NOMO-1 (cell line): Measurements from ENCODE around the gene SLC12A8.

Experiments
- DNase-seq, 2 experiments: peaks; one replicate each; lab custom pipeline; 2025; ENCODE audit not compliant: unreplicated experiment in 2 of 2; lab: John Stamatoyannopoulos, UW

Gene SLC12A8

DNA sequence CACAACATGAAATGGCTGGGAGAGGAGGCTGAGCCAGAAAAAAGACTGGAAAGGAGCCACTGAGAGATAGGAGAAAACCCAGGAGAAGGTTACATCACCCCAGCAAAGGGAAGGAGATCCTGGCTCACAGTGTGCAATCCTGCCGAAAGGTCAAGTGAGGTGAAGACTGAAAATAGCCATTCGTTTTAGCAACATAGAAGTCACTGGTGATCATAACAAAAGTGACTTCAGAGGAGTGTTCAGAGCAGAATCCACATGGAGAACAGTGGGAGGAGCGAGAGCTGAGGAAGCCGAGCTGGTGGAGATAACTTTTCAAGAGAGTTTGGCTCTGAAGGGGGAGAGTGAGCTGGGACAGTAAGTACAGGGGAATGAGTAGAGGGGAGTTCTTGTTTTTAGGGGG lies 151.4 kb downstream of the SLC12A8 start:
- no peak for DNase-seq

DNA sequence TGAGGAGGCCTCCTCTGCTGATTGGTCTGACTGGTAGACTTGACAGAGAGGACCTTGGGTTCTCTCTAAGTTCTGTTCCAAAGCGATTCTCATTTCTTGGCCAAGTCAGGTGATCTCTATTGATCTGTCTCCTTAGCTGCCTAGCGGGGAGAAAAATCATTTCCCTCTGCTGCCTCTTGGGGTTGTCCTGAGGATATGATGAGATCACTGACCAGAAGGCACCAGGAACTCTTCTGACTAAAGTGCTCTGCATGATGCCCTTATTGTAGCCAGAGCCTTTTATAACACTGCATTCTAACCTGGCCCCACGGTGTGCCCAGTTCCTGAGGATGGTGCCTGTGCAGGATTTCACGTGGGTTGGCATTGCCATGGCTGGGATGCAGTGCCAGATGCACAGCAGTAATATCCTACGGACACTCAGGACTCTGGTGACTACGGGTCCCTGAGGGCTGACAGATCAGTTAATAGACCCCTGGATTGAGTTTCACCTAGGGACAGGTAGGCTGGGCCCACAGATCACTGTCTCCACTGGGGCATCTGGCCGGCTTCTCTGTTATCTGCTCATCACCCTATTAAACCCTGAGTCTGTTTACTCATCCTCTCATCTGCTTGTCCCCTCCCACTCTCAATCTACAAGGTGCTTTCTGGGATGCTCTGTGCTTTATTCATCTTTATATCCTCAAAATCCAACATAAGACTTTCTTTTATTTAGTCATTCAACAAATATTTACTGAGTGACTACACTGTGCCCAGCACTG lies 152.9 kb downstream of the SLC12A8 start:
- DNase-seq = no peak

DNA sequence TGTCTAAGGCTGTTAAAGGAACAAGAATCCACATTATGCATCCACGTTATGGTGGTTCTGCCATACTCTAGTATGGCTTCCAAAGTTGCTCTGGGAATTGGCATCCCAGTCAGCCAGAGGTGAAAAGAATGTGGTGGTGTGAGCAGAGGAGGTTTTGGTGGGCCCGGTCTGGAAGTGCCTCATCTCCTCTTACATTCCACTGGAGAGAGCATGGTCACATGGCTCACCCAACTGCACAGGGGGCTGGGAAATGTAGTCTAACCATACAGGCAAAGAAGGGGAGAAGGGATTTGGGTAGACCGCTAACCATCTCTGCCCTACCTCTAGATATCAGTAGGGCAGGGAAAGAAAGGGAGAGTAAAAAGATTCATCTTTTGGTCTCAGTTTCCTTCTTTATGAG lies 153.6 kb downstream of the SLC12A8 start:
- no peak for DNase-seq

DNA sequence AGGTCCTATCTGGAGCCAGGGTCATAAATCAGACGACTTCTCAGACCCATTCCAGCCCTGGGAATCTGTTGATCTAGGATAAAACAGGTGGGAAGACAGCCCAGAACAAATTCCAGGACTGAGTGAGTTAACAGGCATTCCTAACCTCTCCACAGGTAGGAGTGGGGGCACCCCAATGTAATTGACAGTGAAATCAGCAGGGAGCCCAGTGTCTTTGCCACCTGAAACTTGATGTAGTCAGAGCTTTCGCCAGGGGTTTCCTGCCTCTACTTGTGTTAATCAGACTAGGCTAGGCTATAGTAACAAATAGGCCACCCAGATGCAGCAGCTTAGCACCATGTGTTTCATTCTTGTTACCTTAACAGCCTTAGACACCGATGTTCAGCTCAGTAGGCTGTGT lies 154.0 kb downstream of the SLC12A8 start:
- no peak for DNase-seq

DNA sequence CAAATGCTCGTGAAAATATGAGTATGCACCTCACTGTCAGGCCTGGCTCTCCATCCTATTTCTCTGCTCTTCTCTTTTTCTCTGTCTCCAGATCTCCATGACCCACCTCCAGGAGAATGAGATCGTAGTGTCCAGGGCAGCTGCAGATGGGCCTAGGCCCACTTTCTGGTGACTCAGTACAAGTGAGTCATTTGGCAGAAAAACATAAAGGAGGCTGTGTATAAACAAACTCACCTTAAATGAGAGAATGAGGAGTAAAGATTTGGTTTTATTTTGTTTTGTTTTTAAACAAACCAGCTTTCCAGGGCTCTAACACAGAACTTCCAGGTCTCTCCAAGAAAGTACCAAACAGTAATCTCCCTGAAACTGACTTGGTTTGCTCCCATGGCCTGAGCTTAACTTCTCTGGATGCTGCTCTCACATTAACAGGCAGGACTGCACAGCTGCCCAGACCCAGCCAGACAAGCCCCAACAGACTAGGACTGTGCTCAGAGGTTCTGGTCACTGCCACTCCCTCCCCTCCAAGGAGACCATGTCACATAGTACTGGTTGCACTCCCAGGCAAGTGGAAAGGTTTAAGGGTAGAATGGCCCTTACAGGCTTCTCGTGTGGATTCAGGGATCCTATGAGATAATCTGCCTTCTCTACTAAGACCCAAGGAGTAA lies 155.2 kb downstream of the SLC12A8 start:
- no peak for DNase-seq

DNA sequence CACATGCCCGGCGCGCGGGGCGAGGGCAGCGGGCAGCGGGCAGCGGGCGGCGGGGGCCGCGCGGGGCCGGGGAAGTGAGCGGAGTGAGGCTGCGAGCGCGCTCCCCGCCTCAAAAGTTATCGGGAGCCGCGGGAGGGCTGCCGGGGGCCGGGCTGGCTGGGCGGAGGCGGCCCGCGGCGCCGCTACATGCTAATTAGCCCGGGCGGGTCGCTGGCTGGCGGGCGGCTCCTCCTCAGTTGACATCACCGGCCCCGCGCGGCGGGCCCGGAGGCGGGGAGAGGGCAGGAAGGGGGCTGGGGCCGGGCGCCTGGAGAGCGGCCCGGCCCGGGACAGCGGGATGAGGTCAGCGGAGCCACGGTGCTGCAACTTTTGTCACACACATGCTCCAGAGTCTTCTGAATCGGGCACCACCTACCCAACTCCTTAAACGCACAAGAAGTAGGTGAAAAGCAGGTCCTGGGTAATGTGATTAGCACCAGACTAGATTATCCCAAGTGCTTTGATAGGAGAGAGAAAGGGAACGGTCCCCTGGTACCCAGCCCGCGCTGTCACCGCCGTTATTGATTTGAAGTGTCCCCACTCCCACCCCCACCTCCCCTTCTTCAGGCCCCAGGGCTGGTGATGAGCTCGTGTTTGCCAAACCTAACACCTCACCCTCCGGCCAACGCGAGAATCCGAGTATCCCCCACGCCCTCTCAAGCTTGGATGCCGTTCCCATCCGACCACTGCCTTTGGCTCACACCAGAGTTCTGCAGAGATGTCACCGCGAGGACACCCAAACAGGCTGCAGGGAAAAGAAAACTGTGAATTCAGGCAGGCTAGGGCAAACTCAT lies 156.4 kb downstream of the SLC12A8 start, which contains the start of gene HEG1:
Gene HEG1 (minus strand): TSS at position 85 of the 833 bp plus-strand sequence. CDS start 107 bp downstream, outside the sequence.
- peak; percentile 41 to 43 for DNase-seq

DNA sequence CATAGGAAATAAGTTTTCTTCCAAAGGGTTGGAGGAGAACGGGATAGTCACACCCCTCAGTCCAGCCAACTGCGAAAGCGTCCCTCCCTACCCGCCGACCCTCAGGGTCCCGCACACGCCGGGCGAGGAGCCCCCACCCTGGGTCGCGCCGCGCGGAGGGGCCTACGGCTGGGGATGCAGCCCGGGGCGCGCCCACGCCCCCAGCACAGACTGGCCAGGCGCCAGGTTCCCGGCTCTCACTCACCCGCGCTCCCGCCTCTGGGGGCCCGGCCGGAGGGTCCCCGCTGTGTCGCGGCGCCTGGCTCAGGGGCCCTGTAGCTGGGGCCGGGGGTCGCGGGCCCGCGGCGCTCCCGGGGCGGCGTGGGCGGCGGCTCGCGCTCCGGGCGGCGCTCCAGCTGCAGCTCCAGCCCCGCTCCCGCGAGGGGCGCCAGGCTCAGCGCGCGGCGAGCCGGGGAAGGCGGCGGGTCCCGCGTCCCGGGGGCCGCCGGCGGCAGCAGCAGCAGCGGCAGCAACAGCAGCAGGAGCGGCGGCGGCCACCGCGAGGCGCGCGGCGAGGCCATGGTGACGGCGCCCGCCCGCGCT lies 157.1 kb downstream of the SLC12A8 start:
- DNase-seq = no peak

DNA sequence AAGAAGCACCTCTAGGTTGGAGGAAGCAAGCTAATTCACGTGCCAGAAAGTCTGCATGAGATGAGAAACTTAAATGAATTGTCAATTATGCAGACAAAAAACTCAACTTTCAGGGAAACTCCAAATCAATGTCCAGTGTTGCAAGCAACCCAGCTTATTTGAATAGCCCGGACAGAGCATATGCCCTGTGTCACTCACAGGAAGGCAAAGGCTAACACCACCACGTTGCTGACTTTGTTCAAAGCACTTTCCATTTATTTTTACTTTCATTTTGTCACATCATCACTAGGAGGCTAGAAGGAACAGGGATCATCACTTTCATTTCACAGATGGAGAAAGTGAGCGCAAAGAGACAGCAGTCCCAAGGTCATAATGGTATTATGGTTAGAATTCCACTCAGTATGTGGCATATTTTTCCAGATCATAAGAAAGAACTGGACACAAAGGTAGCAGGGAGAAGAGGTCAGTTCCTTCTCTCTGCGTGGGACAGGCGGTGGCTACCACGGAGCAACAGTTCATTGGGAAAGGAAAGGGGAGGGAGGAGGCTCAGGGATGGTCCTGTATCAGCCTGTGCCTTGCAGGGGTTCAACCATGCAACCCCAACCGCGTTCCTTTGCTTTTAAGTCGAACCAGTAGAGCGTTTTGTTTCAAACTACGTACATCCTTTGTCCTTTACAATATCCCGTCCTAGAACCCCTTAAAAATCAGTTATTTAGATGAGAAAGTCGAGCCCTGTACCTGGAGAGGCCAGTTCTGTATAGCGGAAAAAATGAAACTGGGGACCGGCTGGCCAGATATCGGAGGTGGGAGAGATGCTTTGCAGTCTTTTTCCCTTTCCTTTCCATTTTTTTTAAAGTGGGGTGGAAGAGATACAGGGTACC lies 157.9 kb downstream of the SLC12A8 start:
- peak in 1 of 2 experiments; percentile 21 for DNase-seq

DNA sequence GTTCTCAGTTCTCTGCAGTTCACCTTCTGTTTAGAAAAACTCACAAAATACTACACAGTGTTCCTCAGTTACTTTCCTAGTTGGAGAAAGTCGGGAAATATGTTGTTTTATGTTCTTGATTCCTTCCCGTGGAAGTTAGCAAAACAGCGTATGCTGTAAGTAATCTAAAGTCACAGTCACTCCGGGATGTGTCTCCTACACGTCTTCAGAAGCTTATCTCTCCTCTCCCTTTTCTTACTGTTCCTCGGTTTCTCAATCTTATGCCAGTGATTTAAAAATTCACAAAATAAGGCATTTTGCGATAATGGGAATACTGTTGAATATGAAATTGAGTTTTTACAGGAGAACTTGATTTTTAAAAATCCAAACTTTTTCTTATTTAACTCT lies 158.5 kb downstream of the SLC12A8 start:
- no peak for DNase-seq

DNA sequence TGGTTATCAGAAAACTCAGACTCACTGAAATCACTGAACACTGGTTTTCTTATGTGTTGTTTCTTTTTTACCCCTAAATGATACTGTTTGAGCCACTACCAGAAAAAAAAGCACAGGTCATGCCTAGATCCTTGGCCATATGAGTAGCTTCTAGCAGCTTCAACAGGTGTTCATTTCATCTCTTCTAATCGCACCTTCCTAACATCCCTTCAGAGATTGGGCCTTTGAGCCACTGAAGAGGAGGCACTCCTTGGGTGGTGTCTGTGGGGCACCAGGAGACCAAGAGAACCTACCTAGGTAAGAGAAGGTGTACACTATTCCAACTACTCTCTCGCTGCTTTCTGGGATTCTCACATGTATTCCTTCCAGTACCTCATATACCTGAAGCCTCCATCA lies 159.2 kb downstream of the SLC12A8 start:
- DNase-seq = no peak

DNA sequence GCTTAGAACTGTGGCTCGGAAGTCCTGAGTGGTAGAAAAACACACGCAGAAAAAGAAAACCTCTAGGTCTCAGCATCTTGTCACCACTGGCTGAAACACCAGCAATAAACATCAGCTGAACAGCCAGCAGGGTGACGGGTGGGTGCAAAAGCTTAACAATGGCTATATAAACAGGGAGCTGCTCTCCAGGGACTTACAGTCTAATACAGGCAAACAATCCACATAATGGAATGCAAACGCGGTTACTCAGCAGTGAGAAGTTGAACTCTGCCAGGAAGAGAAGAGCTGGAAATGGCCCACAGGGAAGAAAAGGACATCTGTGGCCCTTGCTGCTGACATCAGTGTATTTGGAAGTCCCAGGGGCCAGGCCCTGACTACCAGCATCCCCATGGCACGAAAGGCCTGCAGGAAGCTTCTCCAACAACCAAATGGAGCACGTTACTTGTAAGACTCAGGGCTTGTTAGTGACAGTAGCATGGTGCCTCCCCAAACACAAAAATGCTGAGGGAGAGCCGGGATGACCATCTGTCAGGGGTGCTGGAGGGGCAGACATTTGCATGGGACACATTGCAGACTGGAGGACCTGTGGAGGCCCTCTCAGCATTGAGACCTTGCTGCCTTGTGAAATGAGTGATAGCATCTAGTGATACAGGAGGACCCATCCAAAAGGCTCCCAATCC lies 159.8 kb downstream of the SLC12A8 start:
- DNase-seq = no peak

DNA sequence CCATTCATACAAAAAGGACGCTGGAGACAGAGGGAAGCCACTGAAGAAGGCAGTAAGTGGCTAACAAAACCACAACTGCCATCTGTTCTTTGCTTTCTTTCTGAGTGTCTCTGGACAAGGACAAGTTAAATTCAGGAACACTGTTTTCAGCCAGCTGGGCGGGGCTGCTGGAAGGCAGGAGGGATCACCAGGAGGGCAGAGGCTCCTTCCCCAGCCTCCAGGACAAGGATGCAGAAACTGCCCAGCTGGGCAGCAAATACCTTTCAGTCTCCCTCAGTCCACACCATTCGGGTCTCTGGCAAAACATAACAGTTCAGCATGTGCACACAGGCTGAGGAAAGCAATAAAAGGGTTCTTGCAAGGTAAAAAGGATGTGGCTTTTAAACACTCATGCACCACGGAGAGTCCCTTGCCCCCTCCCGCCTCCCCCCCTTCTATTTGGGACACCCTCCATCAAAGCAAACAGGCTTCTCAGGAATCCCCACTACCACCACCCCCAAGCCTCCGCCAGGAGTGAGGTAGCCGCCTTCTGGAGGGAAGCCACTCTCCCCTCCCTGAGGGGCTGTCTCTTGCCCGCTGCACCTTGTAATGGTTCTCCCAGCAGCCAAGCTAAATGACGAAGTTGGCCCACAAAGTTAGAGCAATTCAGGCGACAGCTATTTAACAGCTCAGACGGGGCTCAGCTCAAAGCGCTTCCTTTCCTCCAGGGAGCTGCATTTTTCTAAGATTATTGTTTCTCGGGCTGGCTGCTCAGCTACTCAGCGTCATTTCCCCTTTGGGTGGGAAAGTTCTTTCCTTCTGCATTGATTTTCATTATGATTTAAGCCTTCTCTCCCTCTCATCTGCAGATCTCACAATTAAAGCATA lies 160.6 kb downstream of the SLC12A8 start:
- DNase-seq = no peak

DNA sequence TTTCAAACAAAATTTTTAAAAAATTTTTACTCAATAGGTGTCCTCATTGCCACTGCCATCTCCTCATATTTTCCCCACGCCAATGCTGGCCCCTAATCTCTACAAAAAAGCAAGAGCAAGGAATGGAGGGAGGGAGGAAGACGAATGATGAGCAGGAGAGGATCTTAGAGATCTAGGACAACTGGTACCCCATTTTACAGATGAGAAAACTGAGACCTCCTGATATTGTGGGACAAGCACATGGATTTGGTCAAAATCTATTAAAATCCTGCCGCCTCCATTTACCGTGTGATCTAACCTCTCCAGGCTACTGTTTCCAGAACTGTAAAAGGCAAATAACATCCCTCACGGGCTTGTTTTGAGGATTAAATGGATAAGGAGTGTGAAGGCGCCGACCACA lies 161.3 kb downstream of the SLC12A8 start:
- DNase-seq = no peak

DNA sequence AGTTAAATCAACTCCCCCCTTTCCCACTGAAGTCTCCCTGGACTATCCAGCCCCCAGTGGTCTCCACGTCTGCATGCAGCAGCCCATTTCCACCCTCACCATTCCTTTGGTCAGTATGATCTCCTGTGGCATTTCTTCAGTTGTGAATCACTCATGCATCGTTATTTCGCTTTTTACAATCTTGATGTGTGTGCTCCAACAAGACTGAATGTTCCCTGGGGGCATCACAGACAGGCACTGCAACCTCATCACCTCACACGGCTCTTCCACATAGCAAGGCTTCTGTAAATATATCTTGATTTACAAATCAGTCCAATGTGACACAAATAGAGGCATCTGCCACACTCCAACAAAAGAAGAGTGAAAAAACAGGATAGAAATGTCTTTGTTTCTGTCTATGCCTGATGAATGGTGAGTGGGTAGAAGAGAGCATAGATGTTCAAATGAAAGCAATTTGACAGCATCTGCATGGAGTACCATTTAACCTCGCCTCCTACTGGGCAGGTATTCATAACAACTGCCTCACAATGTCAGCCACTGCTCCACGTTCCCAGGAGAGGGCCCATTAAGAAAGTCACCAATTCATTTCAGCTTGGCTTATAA lies 162.0 kb downstream of the SLC12A8 start:
- no peak for DNase-seq

DNA sequence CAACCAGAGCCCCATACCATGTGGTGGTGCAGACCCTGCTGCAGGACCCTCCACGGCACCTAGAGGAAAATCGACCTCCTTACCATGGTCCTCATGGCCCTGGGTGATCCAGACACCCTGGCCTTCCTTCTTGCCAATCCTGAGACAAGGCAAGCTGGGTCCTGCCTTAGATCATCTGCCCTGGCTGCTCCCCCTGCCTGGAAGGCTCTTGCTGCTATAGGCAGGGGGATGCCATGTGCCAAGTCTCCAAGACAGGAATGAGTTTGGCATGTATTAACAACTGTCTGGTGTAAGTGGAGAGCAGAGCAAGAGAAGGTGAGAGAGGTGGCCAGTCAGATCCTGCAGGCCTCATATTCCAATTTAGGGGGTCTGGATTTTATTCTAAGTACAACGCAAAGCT lies 164.3 kb downstream of the SLC12A8 start:
- DNase-seq = no peak

DNA sequence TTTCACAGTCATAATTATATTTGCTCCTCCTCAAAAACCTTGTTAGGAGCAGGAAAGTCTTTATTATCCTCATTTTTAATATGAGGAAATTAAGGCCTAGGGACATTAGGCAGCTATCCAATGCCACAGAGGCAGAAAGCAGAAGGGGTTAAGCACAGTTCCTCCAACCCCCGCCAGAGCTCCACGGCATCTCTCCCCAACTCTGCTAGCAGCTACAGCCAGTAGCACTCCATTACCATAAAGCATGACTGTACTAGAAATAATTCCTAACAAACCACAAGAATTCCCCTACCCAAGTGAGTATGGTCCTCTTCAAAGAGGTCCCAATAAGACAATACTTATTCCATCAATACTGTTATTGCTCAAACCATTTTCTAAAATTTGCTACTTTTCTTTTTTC lies 166.6 kb downstream of the SLC12A8 start:
- DNase-seq = no peak

DNA sequence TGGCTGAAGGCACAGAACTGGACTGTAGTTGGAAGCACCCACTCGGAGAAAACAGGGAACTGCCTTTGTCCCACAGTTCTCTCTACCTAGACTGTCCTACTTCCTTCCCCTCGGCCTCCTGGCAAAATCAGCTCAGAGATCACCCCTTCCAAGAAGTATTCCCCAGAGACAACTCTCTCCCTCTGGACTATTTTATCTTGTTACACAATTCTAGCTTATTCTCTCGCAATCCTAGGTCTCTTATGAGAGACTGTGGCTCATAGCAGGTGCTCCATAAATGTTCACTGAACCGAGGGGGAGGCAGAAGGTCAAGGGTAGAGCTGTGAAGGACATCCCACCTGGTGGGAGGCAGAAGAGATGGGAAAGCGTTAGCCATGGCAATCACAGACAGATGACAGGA lies 167.4 kb downstream of the SLC12A8 start:
- DNase-seq = no peak

DNA sequence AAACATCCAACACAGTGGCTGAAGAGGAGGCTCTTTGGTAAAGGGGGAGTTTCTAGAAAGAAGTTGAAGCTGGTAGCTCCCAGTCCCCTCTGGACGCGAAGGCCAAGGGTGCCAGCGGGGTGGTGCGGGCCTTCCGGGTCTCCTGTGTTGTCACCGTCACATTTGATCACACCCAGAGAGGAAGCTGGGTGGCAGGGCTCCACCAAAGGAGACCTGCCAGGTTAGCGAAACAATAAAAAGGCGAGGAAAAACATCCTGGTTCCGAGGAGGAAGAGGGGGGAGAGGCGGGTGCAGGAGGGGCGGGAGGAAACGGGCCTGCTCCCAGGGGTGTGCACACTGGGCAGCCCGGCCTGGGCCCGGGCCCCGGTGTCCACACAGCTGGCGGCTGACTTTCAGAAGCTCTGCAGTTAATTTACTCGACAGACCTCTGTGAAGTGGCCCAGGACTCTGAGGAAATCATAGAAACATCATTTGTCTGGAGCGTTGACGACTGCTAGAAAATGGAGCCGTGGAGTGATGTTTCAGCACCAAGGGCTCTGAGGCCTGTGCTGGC lies 168.9 kb downstream of the SLC12A8 start:
- DNase-seq = no peak
